T-helper 17 cell (primary cell): ENCODE measurements around the gene SGSH. TPM values are rescaled to one million over a fixed set of nuclear protein-coding genes. Genes with fewer than 3 reads are reported as not detected.

ENCODE experiments used
- ATAC-seq: fragments of 150-1000 bp; cut with Tn5 transposase; 2 replicates; pipeline ENCODE4 v1.10.0; 2021; ENCODE audit warnings: mild to moderate bottlenecking, moderate library complexity
- DNase-seq, 3 donors: peaks; one replicate each; pipeline versions ENCODE4 v3.0.0 to v3.0.0-alpha.2; 2020 to 2021
- H3K9me3 ChIP-seq: one replicate; pipeline ENCODE4 v1.7.0; 2013; ENCODE audit warnings: low read length, mild to moderate bottlenecking; ENCODE audit not compliant: control insufficient read depth, poor library complexity, severe bottlenecking
- H3K27ac Mint-ChIP-seq: one replicate; pipeline ENCODE4 v1.8.0; 2022; ENCODE audit warnings: mild to moderate bottlenecking, moderate library complexity, mixed read lengths
- H3K27me3 Mint-ChIP-seq: one replicate; pipeline ENCODE4 v1.8.0; 2022; ENCODE audit warnings: mixed read lengths
- H3K36me3 Mint-ChIP-seq: one replicate; pipeline ENCODE4 v1.8.0; 2022; ENCODE audit warnings: low read depth, mixed read lengths
- H3K4me1 Mint-ChIP-seq: one replicate; pipeline ENCODE4 v1.8.0; 2022; ENCODE audit warnings: mild to moderate bottlenecking, mixed read lengths
- H3K4me3 Mint-ChIP-seq: one replicate; pipeline ENCODE4 v1.8.0; 2022; ENCODE audit warnings: mild to moderate bottlenecking, moderate library complexity, mixed read lengths
- total RNA-seq, 4 donors: library from RNA in 2 of 4; stranded (reverse) in 2 of 4; gene quantifications; one replicate each; pipeline ENCODE4 v1.2.3 and lab custom pipeline; 2022 to 2026

The SGSH gene
- total RNA-seq, 2 donors from 2014 or later = 136 to 151 TPM

DNA sequence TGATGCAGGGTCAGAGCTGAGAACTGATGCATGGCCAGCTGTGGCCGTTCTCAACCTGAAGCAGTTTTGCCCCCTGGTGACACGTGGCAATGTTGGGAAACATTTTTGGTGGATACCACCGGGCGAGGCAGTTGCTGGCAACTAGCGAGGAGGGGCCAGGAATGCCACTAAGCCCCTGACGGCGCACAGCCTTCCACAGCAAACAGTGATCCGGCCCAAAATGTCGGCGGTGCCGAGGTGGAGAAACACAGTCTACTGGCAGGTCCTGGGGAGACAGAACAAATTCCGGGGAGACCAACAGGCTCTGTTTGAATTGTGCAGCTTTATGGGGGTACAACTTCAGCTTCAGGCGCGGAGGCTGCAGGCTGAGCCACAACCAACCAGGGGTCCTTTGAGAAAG, 8.3 kb upstream of the SGSH start:
- no peak for ATAC-seq
- peak overlapping the region; percentile 86 for H3K27ac Mint-ChIP-seq
- DNase-seq = no peak
- H3K4me3 Mint-ChIP-seq = no peak overlapping the region
- H3K4me1 Mint-ChIP-seq = peaks cover 12% of the 10 kb centered on the region
- peaks cover 12% of the 10 kb centered on the region for H3K9me3 ChIP-seq
- H3K27me3 Mint-ChIP-seq = no peaks in the 10 kb centered on the region
- peaks cover 7% of the 10 kb centered on the region for H3K36me3 Mint-ChIP-seq

- DNase-seq = no peak
- H3K4me1 Mint-ChIP-seq = peaks cover 17% of the 10 kb centered on the region
- H3K27ac Mint-ChIP-seq = no peak overlapping the region
- H3K36me3 Mint-ChIP-seq = peaks cover 5% of the 10 kb centered on the region
- no peaks in the 10 kb centered on the region for H3K27me3 Mint-ChIP-seq
- H3K9me3 ChIP-seq = peaks cover 7% of the 10 kb centered on the region
- ATAC-seq = no peak
- no peak overlapping the region for H3K4me3 Mint-ChIP-seq
These were observed 7.5 kb upstream of the SGSH start for GRCh38 chr17:80227666-80228065.

DNA sequence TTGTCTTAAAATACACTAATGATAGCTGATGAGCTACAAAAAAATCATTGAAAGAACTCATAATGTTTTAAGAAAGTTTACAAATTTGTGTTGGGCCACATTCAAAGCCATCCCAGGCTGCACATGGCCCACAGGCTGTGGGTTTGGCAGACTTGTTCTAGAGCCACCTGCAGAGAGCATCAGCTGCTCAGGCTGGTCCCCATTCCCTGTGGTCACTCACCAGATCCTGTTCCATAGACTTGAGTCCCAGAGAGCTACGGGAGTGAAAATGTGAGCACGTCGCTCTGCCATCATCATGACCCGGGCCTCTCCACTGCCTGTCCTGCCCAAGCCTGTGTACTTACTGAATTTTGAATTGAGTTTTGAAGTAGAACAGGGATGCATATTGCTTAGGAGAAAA, 7.0 kb upstream of the SGSH start:
- peaks cover 4% of the 10 kb centered on the region for H3K9me3 ChIP-seq
- Mint-ChIP-seq H3K4me1 (peaks cover 17% of the 10 kb centered on the region), H3K4me3 (no peak overlapping the region), H3K27me3 (no peaks in the 10 kb centered on the region), H3K36me3 (peaks cover 5% of the 10 kb centered on the region), H3K27ac (no peak overlapping the region)
- no peak for ATAC-seq
- DNase-seq = no peak

DNA sequence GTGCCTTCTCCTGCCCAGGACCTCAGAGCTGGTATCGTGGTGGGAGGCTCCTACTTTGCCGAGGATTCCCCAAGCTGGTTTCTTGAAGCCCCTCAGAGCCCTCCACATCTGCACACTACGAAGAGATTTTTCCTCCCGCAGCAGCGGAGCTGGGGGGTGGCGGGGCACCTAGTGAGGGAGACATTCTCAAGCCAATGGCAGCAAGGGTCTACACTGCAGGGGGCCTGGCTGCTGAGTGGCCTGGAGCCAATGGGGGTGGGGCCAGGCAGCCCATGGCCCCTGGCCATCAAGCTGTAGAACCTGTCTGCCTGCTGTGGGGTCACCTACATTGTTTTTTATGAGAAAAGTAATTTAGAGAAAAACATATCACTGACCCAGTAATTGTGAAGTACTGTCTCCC, 5.1 kb upstream of the SGSH start:
- H3K9me3 ChIP-seq = no peaks in the 10 kb centered on the region
- DNase-seq (no peak), ATAC-seq (no peak)
- no peak overlapping the region for H3K4me3 Mint-ChIP-seq
- no peaks in the 10 kb centered on the region for H3K27me3 Mint-ChIP-seq
- H3K36me3 Mint-ChIP-seq = peaks cover 5% of the 10 kb centered on the region
- H3K4me1 Mint-ChIP-seq = peaks cover 19% of the 10 kb centered on the region
- H3K27ac Mint-ChIP-seq = no peak overlapping the region

- no peak overlapping the region for H3K4me3 Mint-ChIP-seq
These were observed 4.5 kb upstream of the SGSH start for GRCh38 chr17:80224683-80225082.

DNA sequence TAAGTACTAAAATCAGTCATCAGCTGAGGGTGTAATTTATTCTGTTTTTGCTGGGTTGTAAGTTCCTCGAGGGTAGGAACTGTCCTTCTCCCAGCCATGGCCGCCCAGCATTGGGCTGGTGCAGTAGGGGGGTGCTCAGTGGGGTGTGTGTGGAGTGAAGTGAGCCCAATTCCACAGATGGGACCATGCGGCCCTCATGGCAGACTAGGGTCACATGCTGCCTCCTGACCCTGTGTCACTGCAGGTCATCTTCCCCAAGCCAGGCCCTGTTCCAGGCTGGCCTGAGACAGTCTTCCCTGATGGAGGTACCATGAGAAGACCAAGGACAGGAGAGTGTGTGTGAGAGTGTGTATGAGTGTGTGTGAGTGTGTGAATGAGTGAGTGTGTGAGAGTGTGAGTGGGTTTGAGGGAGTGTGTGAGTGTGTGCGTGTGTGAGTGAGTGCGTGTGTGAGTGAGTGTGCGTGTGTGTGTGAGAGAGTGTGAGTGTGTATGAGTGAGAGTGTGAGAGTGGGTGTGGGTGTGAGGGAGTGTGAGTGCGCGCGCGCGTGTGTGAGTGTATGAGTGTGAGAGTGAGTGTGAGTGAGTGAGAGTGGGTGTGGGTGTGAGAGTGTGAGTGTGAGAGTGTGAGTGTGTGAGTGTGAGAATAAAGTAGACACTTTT, 3.8 kb upstream of the SGSH start:
- peak overlapping the region; percentile 46 for H3K27ac Mint-ChIP-seq
- ATAC-seq (no peak), DNase-seq (no peak)
- H3K4me3 Mint-ChIP-seq = no peak overlapping the region
- no peaks in the 10 kb centered on the region for H3K27me3 Mint-ChIP-seq
- H3K9me3 ChIP-seq = no peaks in the 10 kb centered on the region
- peaks cover 5% of the 10 kb centered on the region for H3K36me3 Mint-ChIP-seq
- peaks cover 20% of the 10 kb centered on the region for H3K4me1 Mint-ChIP-seq

More at GRCh38 chr17:80224683-80225082, 4.5 kb upstream of the SGSH start:
- DNase-seq (no peak), ATAC-seq (no peak)
- H3K27ac Mint-ChIP-seq = peak overlapping the region; percentile 46
- no peaks in the 10 kb centered on the region for H3K9me3 ChIP-seq
- peaks cover 18% of the 10 kb centered on the region for H3K4me1 Mint-ChIP-seq
- no peaks in the 10 kb centered on the region for H3K27me3 Mint-ChIP-seq
- peaks cover 5% of the 10 kb centered on the region for H3K36me3 Mint-ChIP-seq

GRCh38 chr17:80223142-80223815, 3.1 kb upstream of the SGSH start:
- Mint-ChIP-seq H3K4me3 (peak overlapping the region; percentile 57), H3K27ac (peak overlapping the region; percentile 46), H3K27me3 (no peaks in the 10 kb centered on the region), H3K4me1 (peaks cover 22% of the 10 kb centered on the region), H3K36me3 (peaks cover 5% of the 10 kb centered on the region)
- DNase-seq = no peak
- no peaks in the 10 kb centered on the region for H3K9me3 ChIP-seq
- ATAC-seq = no peak

DNA sequence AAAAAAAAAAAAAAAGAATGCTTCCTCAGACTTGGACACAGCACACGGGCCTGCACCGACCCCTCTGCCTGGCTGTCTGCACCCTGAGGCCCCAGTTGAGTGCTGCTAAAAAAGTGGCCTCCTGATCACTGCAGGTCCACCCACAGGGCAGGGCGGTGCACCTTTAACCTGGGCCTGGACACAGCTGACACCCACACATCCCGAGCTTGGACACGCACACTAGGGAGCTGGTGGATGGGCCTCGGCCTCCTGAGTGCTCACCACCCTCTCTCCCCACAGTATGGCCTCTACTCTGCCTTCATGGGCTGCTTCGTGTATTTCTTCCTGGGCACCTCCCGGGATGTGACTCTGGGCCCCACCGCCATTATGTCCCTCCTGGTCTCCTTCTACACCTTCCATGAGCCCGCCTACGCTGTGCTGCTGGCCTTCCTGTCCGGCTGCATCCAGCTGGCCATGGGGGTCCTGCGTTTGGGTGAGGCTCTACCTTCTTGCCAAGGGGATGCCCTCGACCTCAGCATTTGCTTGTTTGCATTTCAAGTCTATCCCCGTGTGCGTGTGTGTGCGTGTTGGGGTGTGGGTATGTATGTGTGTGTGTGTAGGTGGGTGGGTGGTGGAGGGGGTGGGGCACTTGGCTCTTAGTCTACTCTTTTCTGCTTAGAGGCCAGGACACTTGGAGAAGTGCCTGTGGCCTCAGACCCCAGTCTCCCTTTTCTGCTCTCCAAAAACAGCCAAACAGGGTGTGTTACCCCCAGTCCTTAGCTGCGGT, 2.4 kb upstream of the SGSH start:
- peaks cover 5% of the 10 kb centered on the region for H3K36me3 Mint-ChIP-seq
- H3K27me3 Mint-ChIP-seq = no peaks in the 10 kb centered on the region
- H3K4me1 Mint-ChIP-seq = peaks cover 25% of the 10 kb centered on the region
- no peaks in the 10 kb centered on the region for H3K9me3 ChIP-seq
- ATAC-seq = no peak
- no peak for DNase-seq
- H3K27ac Mint-ChIP-seq = no peak overlapping the region
- peak overlapping the region; percentile 57 for H3K4me3 Mint-ChIP-seq

DNA sequence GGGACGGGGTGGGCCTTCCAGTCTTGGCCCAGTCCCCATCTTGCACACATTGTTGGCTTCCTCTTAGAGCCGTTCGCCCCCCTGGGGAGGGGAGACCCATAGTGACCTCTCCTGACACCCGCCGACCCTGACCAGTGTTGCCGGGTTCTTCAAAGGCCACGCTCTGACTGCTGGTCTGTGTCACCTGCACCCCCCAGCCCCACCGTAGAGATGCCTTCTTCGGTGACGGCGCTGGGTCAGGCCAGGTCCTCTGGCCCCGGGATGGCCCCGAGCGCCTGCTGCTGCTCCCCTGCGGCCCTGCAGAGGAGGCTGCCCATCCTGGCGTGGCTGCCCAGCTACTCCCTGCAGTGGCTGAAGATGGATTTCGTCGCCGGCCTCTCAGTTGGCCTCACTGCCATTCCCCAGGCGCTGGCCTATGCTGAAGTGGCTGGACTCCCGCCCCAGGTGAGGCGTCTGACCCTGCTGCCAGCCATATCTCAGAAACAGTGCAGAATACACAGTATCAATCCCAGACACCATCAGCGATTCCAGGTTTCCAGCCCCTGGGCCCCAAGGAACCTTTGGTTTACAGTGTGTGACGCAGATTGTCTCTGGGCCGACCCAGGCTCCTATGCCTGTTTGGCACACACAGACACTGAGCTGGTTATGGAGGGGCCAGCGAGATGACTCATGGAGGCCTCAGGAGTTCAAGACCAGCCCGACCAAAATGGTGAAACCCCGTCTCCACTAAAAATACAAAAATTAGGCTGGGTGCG, 1.4 kb upstream of the SGSH start:
- H3K9me3 ChIP-seq = no peaks in the 10 kb centered on the region
- no peak for ATAC-seq
- Mint-ChIP-seq H3K36me3 (peaks cover 8% of the 10 kb centered on the region), H3K4me3 (peak overlapping the region; percentile 85), H3K27me3 (no peaks in the 10 kb centered on the region), H3K4me1 (peaks cover 31% of the 10 kb centered on the region), H3K27ac (peak overlapping the region; percentile 79)
- DNase-seq = no peak

DNA sequence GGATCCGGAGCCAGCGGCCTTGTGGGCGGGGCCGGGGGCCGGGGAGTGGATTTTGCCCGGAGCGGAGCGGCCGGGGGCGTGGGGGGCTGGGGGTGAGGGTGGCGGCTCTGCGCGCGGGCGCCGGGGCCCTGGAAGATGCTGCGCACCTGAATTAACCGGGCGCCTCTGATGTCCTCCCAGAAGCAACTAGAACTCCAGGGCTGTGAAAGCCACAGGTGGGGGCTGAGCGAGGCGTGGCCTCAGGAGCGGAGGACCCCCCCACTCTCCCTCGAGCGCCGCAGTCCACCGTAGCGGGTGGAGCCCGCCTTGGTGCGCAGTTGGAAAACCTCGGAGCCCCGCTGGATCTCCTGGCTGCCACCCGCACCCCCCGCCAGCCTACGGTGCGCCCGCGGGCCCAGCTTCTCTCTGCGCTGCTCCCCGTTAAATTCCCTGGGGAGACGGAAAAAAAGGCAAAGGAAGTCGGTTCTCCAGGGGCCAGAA, 643 bp upstream of the SGSH start:
- H3K4me3 Mint-ChIP-seq = peak overlapping the region; percentile 85
- H3K27me3 Mint-ChIP-seq = no peaks in the 10 kb centered on the region
- ATAC-seq (no peak), DNase-seq (no peak)
- H3K36me3 Mint-ChIP-seq = peaks cover 10% of the 10 kb centered on the region
- H3K9me3 ChIP-seq = no peaks in the 10 kb centered on the region
- H3K27ac Mint-ChIP-seq = peak overlapping the region; percentile 79
- peaks cover 32% of the 10 kb centered on the region for H3K4me1 Mint-ChIP-seq

DNA sequence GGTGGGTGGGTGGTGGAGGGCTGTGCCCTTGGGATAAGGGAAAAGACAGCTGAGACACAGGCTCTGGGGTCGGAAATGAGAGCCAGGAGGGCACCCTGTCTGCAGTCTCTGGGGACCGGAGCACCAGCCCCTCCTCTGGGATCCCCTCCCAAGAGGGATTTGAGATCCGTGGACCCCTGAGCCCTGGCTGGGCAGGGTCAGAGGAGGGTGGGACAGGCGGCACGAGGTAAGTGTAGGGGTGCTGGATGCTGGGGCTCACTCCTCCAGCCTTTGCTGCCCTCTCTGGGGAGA, 425 bp downstream of the SGSH start:
- Mint-ChIP-seq H3K4me1 (peaks cover 32% of the 10 kb centered on the region), H3K27me3 (no peaks in the 10 kb centered on the region)

GRCh38 chr17:80219013-80219762, 945 bp downstream of the SGSH start:
- peak overlapping the region; percentile 95 for H3K4me3 Mint-ChIP-seq
- no peaks in the 10 kb centered on the region for H3K27me3 Mint-ChIP-seq
- H3K36me3 Mint-ChIP-seq = peaks cover 9% of the 10 kb centered on the region
- H3K27ac Mint-ChIP-seq = peak overlapping the region; percentile 97
- peaks cover 31% of the 10 kb centered on the region for H3K4me1 Mint-ChIP-seq
- no peaks in the 10 kb centered on the region for H3K9me3 ChIP-seq
- ATAC-seq (peak; percentile 92), DNase-seq (peak; percentile 78 to 91 (median 88))

More for the DNA sequence above, 425 bp downstream of the SGSH start:
- peaks cover 10% of the 10 kb centered on the region for H3K36me3 Mint-ChIP-seq
- DNase-seq (no peak), ATAC-seq (peak; percentile 30)
- peak overlapping the region; percentile 97 for H3K27ac Mint-ChIP-seq
- H3K9me3 ChIP-seq = no peaks in the 10 kb centered on the region
- H3K4me3 Mint-ChIP-seq = peak overlapping the region; percentile 95
